Glutamatergic neuron (in vitro differentiated cells): ENCODE measurements around the gene GSPT1. TPM values are rescaled to one million over a fixed set of nuclear protein-coding genes. Genes with fewer than 3 reads are reported as not detected.
A peak's percentile ranks its signal among the peaks of the same experiment; 100 is the strongest.

Experiments
- DNase-seq: peaks from one replicate; pipeline ENCODE4 v3.0.0; 2022
- H3K27ac Mint-ChIP-seq: one replicate; pipeline ENCODE4 v1.8.0; 2020; ENCODE audit warnings: mild to moderate bottlenecking, mixed read lengths, inconsistent platforms; ENCODE audit not compliant: unreplicated experiment
- H3K27me3 Mint-ChIP-seq: one replicate; pipeline ENCODE4 v1.8.0; 2020; ENCODE audit warnings: mild to moderate bottlenecking, moderate library complexity, mixed read lengths, inconsistent platforms; ENCODE audit not compliant: unreplicated experiment
- H3K36me3 Mint-ChIP-seq: one replicate; pipeline ENCODE4 v1.8.0; 2020; ENCODE audit warnings: mild to moderate bottlenecking, mixed read lengths, inconsistent platforms; ENCODE audit not compliant: unreplicated experiment
- H3K4me1 Mint-ChIP-seq: one replicate; pipeline ENCODE4 v1.8.0; 2020; ENCODE audit warnings: mild to moderate bottlenecking, low read depth, mixed read lengths, inconsistent platforms; ENCODE audit not compliant: unreplicated experiment
- H3K4me3 Mint-ChIP-seq: one replicate; pipeline ENCODE4 v1.8.0; 2020; ENCODE audit warnings: mild to moderate bottlenecking, mixed read lengths, inconsistent platforms; ENCODE audit not compliant: unreplicated experiment
- H3K9me3 Mint-ChIP-seq: one replicate; pipeline ENCODE4 v1.8.0; 2020; ENCODE audit warnings: mild to moderate bottlenecking, moderate library complexity, mixed read lengths, inconsistent platforms; ENCODE audit not compliant: unreplicated experiment
- total RNA-seq: library from RNA; stranded (reverse); fragmentation: NEBNext Ultra II Directional; extraction: Animal tissue kit (Norgen Biotek cat#: 25700); gene quantifications from one replicate; pipeline ENCODE4 v1.2.1, GENCODE V29; 2021; ENCODE audit not compliant: unreplicated experiment
- TF ChIP-seq, protein P1 (sequence below): fragments of 200-600 bp; sonication (generic); IDR thresholded peaks from one replicate; pipeline ENCODE4 v1.5.0; 2021; ENCODE audit not compliant: partially characterized antibody, unreplicated experiment

Gene GSPT1
- total RNA-seq, 1 donor from 2014 or later, result 117 TPM

GRCh38 chr16:11884035-11884434, 31.7 kb downstream of the GSPT1 start:
- Mint-ChIP-seq H3K4me1 (no peaks in the 10 kb centered on the region), H3K4me3 (no peak overlapping the region), H3K27ac (no peak overlapping the region), H3K36me3 (peaks cover 3% of the 10 kb centered on the region), H3K27me3 (peaks cover 2% of the 10 kb centered on the region), H3K9me3 (peaks cover 3% of the 10 kb centered on the region)
- no peak for DNase-seq
- TF ChIP-seq, protein P1, sequence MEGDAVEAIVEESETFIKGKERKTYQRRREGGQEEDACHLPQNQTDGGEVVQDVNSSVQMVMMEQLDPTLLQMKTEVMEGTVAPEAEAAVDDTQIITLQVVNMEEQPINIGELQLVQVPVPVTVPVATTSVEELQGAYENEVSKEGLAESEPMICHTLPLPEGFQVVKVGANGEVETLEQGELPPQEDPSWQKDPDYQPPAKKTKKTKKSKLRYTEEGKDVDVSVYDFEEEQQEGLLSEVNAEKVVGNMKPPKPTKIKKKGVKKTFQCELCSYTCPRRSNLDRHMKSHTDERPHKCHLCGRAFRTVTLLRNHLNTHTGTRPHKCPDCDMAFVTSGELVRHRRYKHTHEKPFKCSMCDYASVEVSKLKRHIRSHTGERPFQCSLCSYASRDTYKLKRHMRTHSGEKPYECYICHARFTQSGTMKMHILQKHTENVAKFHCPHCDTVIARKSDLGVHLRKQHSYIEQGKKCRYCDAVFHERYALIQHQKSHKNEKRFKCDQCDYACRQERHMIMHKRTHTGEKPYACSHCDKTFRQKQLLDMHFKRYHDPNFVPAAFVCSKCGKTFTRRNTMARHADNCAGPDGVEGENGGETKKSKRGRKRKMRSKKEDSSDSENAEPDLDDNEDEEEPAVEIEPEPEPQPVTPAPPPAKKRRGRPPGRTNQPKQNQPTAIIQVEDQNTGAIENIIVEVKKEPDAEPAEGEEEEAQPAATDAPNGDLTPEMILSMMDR, result no peak

DNA sequence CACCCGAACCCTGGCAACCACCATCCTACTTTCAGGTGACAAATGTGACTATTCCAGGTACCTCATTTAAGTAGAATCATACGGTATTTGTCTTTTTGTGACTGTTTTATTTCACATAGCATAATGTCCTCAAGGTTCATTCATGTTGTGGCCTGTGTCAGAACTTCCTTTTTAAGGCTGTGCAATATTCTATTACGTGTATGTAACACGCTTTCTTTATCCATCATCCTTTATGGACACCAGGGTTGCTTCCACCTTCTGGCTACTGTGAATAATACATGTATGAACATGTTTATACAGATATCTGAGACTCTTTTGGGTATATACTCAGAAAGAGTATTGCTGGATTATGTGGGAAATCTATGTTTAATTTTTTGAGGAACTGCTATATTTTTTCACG, 35.7 kb downstream of the GSPT1 start:
- peak overlapping the region; percentile 70 for H3K27ac Mint-ChIP-seq
- no peaks in the 10 kb centered on the region for H3K27me3 Mint-ChIP-seq
- peaks cover 2% of the 10 kb centered on the region for H3K9me3 Mint-ChIP-seq
- no peak overlapping the region for H3K4me3 Mint-ChIP-seq
- no peaks in the 10 kb centered on the region for H3K4me1 Mint-ChIP-seq
- TF ChIP-seq, protein P1, result no peak
- peaks cover 3% of the 10 kb centered on the region for H3K36me3 Mint-ChIP-seq
- DNase-seq, result no peak

DNA sequence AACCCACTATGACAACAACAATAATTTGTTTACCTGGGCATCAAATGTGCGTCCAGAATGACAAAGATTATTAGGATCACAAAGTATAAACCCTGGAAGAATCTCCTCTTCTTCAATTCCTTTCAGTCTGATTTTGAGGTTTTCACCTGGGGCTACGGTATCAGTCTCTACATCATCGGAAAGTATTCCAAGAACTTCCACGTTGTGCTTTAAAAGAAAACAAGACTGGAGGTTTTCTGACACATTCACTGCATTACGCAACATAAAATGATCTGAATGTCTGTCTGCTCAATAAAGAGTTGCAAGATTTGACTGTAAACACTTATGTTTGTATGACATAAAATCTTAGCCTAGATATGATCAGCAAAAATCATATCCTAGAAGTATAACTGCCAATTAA, 38.4 kb downstream of the GSPT1 start:
- TF ChIP-seq, protein P1, result no peak
- Mint-ChIP-seq H3K27me3 (no peaks in the 10 kb centered on the region), H3K9me3 (peaks cover 1% of the 10 kb centered on the region), H3K4me3 (no peak overlapping the region), H3K4me1 (no peaks in the 10 kb centered on the region), H3K27ac (no peak overlapping the region), H3K36me3 (peaks cover 3% of the 10 kb centered on the region)
- DNase-seq, result no peak

- TF ChIP-seq, protein P1, result no peak
- Mint-ChIP-seq H3K36me3 (peaks cover 3% of the 10 kb centered on the region), H3K4me3 (no peak overlapping the region), H3K9me3 (peaks cover 1% of the 10 kb centered on the region), H3K27ac (no peak overlapping the region), H3K27me3 (no peaks in the 10 kb centered on the region), H3K4me1 (no peaks in the 10 kb centered on the region)
- no peak for DNase-seq
Observed at GRCh38 chr16:11876306-11876705, 39.5 kb downstream of the GSPT1 start.

- no peaks in the 10 kb centered on the region for H3K27me3 Mint-ChIP-seq
- peaks cover 3% of the 10 kb centered on the region for H3K36me3 Mint-ChIP-seq
- H3K4me3 Mint-ChIP-seq, result no peak overlapping the region
- H3K9me3 Mint-ChIP-seq, result peaks cover 1% of the 10 kb centered on the region
- no peak overlapping the region for H3K27ac Mint-ChIP-seq
- no peak for DNase-seq
- H3K4me1 Mint-ChIP-seq, result no peaks in the 10 kb centered on the region
- TF ChIP-seq, protein P1, result no peak
Observed at GRCh38 chr16:11875721-11876120, 40.0 kb downstream of the GSPT1 start.
